ENCODE measurements around the gene CAMTA1.

- no peak for TF ChIP-seq CTCF (IDR thresholded peaks at IDR 0.05)
- TF ChIP-seq RAD21 (IDR thresholded peaks at IDR 0.05; ENCODE audit: low read length), result peak; percentile 30
- no peak for TF ChIP-seq POLR2AphosphoS5 (IDR thresholded peaks at IDR 0.05; ENCODE audit: low read depth, low read length)
- no peak for TF ChIP-seq MAX (IDR thresholded peaks at IDR 0.05; ENCODE audit: low read depth)
- TF ChIP-seq TCF12 (IDR thresholded peaks at IDR 0.05), result no peak
- no peak for TF ChIP-seq FOXM1 (IDR thresholded peaks at IDR 0.05; ENCODE audit: low read depth)
- TF ChIP-seq RCOR1 (IDR thresholded peaks at IDR 0.05; ENCODE audit: low read length), result peak; percentile 44; the same call in 1 of the 2 replicates
- peak in 1 of 2 experiments; percentile 50; a peak in 2 of 4 replicates for TF ChIP-seq EP300 (IDR thresholded peaks at IDR 0.05; ENCODE audit: borderline replicate concordance in 1 of 2, low read depth in 1 of 2, low read length in 1 of 2)
- TF ChIP-seq CHD2 (IDR thresholded peaks at IDR 0.05; ENCODE audit: low read length, partially characterized antibody), result peak; percentile 35
- TF ChIP-seq USF2 (IDR thresholded peaks at IDR 0.05; ENCODE audit: borderline replicate concordance, low read depth, low read length), result no peak
- TF ChIP-seq TEAD4 (IDR thresholded peaks at IDR 0.05; ENCODE audit: borderline replicate concordance, insufficient read depth), result no peak
These were observed 556.1 kb downstream of the CAMTA1 start for GRCh38 chr1:7341145-7341905.
